ENCODE measurements around the gene VSIG2.
A peak's percentile ranks its signal among the peaks of the same experiment; 100 is the strongest.

VSIG2 gene

GRCh38 chr11:124793466-124794278, 41.6 kb upstream of the VSIG2 start:
- Histone ChIP-seq H3K27me3 (ENCODE audit: insufficient read depth, low read length) (no peaks in the 10 kb centered on the region), H3K27ac (ENCODE audit: low read depth, low read length, poor library complexity, severe bottlenecking) (no peak overlapping the region), H3K36me3 (ENCODE audit: insufficient read depth, low read length) (no peaks in the 10 kb centered on the region), H4K20me1 (ENCODE audit: insufficient read depth, low read length) (0 out of 2 replicates have a peak, but pooled peaks cover 2% of the 10 kb centered on the region), H3K9ac (ENCODE audit: low read length) (no peak overlapping the region), H3K4me3 (ENCODE audit: low read depth, low read length, poor library complexity, severe bottlenecking) (no peak overlapping the region), H3K9me3 (ENCODE audit: low read length) (no peaks in the 10 kb centered on the region), H3F3A (ENCODE audit: insufficient read depth, low read length) (no peaks in the 10 kb centered on the region), H3K4me1 (ENCODE audit: insufficient read depth, low read length, severe bottlenecking) (peaks cover 1% of the 10 kb centered on the region), H3K9me2 (ENCODE audit: low read depth, low read length) (no peaks in the 10 kb centered on the region), H3K4me2 (ENCODE audit: low read length) (no peak overlapping the region), H3K79me2 (ENCODE audit: insufficient read depth, low read length) (no peaks in the 10 kb centered on the region), H2AFZ (ENCODE audit: low read length) (no peak overlapping the region)
- TF ChIP-seq CTCF (IDR thresholded peaks at IDR 0.05; ENCODE audit: low read length), result peak; percentile 56
- TF ChIP-seq EZH2 (IDR thresholded peaks at IDR 0.05; ENCODE audit: borderline replicate concordance, low read length), result no peak

- H3K79me2 ChIP-seq (ENCODE audit: insufficient read depth, low read length), result no peaks in the 10 kb centered on the region
- H3F3A ChIP-seq (ENCODE audit: insufficient read depth, low read length), result no peaks in the 10 kb centered on the region
- TF ChIP-seq CTCF (IDR thresholded peaks at IDR 0.05; ENCODE audit: low read length), result no peak
- no peak for TF ChIP-seq EZH2 (IDR thresholded peaks at IDR 0.05; ENCODE audit: borderline replicate concordance, low read length)
- H3K27ac ChIP-seq (ENCODE audit: low read depth, low read length, poor library complexity, severe bottlenecking), result no peak overlapping the region
- H3K27me3 ChIP-seq (ENCODE audit: insufficient read depth, low read length), result no peaks in the 10 kb centered on the region
- no peaks in the 10 kb centered on the region for H3K4me1 ChIP-seq (ENCODE audit: insufficient read depth, low read length, severe bottlenecking)
- H2AFZ ChIP-seq (ENCODE audit: low read length), result no peak overlapping the region
- 0 out of 2 replicates have a peak, but pooled peaks cover 2% of the 10 kb centered on the region for H4K20me1 ChIP-seq (ENCODE audit: insufficient read depth, low read length)
- no peaks in the 10 kb centered on the region for H3K36me3 ChIP-seq (ENCODE audit: insufficient read depth, low read length)
- H3K4me2 ChIP-seq (ENCODE audit: low read length), result no peak overlapping the region
- H3K4me3 ChIP-seq (ENCODE audit: low read depth, low read length, poor library complexity, severe bottlenecking), result no peak overlapping the region
- no peak overlapping the region for H3K9ac ChIP-seq (ENCODE audit: low read length)
- H3K9me3 ChIP-seq (ENCODE audit: low read length), result no peaks in the 10 kb centered on the region
- no peaks in the 10 kb centered on the region for H3K9me2 ChIP-seq (ENCODE audit: low read depth, low read length)
Observed at GRCh38 chr11:124791626-124792341, 39.7 kb upstream of the VSIG2 start.

GRCh38 chr11:124788521-124788920, 36.5 kb upstream of the VSIG2 start:
- H3K36me3 ChIP-seq (ENCODE audit: insufficient read depth, low read length), result no peaks in the 10 kb centered on the region
- H3K4me2 ChIP-seq (ENCODE audit: low read length), result no peak overlapping the region
- H3K27ac ChIP-seq (ENCODE audit: low read depth, low read length, poor library complexity, severe bottlenecking), result no peak overlapping the region
- no peak overlapping the region for H3K9ac ChIP-seq (ENCODE audit: low read length)
- no peak overlapping the region for H2AFZ ChIP-seq (ENCODE audit: low read length)
- no peaks in the 10 kb centered on the region for H3K79me2 ChIP-seq (ENCODE audit: insufficient read depth, low read length)
- H3K4me1 ChIP-seq (ENCODE audit: insufficient read depth, low read length, severe bottlenecking), result no peaks in the 10 kb centered on the region
- H3F3A ChIP-seq (ENCODE audit: insufficient read depth, low read length), result no peaks in the 10 kb centered on the region
- TF ChIP-seq EZH2 (IDR thresholded peaks at IDR 0.05; ENCODE audit: borderline replicate concordance, low read length) (no peak), CTCF (IDR thresholded peaks at IDR 0.05; ENCODE audit: low read length) (no peak)
- H3K9me3 ChIP-seq (ENCODE audit: low read length), result no peaks in the 10 kb centered on the region
- H3K9me2 ChIP-seq (ENCODE audit: low read depth, low read length), result no peaks in the 10 kb centered on the region
- no peaks in the 10 kb centered on the region for H3K27me3 ChIP-seq (ENCODE audit: insufficient read depth, low read length)
- H4K20me1 ChIP-seq (ENCODE audit: insufficient read depth, low read length), result 0 out of 2 replicates have a peak, but pooled peaks cover 2% of the 10 kb centered on the region
- no peak overlapping the region for H3K4me3 ChIP-seq (ENCODE audit: low read depth, low read length, poor library complexity, severe bottlenecking)
